CD4-positive, CD25-positive, alpha-beta regulatory T cell (primary cell): ENCODE results near the gene HAVCR1. TPM values are rescaled to one million over a fixed set of nuclear protein-coding genes. Genes with fewer than 3 reads are reported as not detected.

Source experiments
- ATAC-seq, 2 donors: fragments of 150-1000 bp; cut with Tn5 transposase; one replicate each; pipeline ENCODE4 v1.10.0; 2021; ENCODE audit warnings: low read depth in 2 of 2, moderate number of reproducible peaks in 2 of 2, moderate library complexity in 1 of 2
- DNase-seq, 3 donors: peaks; one replicate each; pipeline versions ENCODE4 v3.0.0 to v3.0.0-alpha.2; 2012 to 2022; ENCODE audit warnings: mixed read lengths in 1 of 3
- H3K27ac ChIP-seq: one replicate; pipeline ENCODE4 v1.7.0; 2013; ENCODE audit warnings: mild to moderate bottlenecking, low read length; ENCODE audit not compliant: insufficient read depth, poor library complexity, severe bottlenecking
- H3K27me3 ChIP-seq: one replicate; pipeline ENCODE4 v1.7.0; 2013; ENCODE audit warnings: low read length; ENCODE audit not compliant: control insufficient read depth, insufficient read depth
- H3K36me3 ChIP-seq: one replicate; pipeline ENCODE4 v1.7.0; 2013; ENCODE audit warnings: mild to moderate bottlenecking, low read length, moderate library complexity; ENCODE audit not compliant: control insufficient read depth, insufficient read depth
- H3K4me1 ChIP-seq: 2 replicates; pipeline ENCODE4 v1.7.0; 2013; ENCODE audit warnings: mild to moderate bottlenecking, low read length; ENCODE audit not compliant: insufficient read depth, control insufficient read depth, poor library complexity, severe bottlenecking
- H3K4me3 ChIP-seq: one replicate; pipeline ENCODE4 v1.7.0; 2013; ENCODE audit warnings: low read depth, mild to moderate bottlenecking, low read length, moderate library complexity
- H3K9me3 ChIP-seq, 2 experiments: 1 replicate in 1 of 2; 2 replicates in 1 of 2; pipeline ENCODE4 v1.7.0; 2013; ENCODE audit warnings: low read length in 2 of 2, mild to moderate bottlenecking in 1 of 2, moderate library complexity in 1 of 2; ENCODE audit not compliant: control insufficient read depth in 2 of 2
- H3K27ac Mint-ChIP-seq, 3 donors: one replicate each; pipeline ENCODE4 v1.8.0; 2020 to 2022; ENCODE audit warnings: mild to moderate bottlenecking in 3 of 3, mixed read lengths in 3 of 3, moderate library complexity in 2 of 3
- H3K27me3 Mint-ChIP-seq: one replicate; pipeline ENCODE4 v1.8.0; 2022; ENCODE audit warnings: mild to moderate bottlenecking, mixed read lengths
- H3K36me3 Mint-ChIP-seq: one replicate; pipeline ENCODE4 v1.8.0; 2020; ENCODE audit warnings: mixed read lengths
- H3K4me1 Mint-ChIP-seq, 4 donors: one replicate each; pipeline ENCODE4 v1.8.0; 2020 to 2022; ENCODE audit warnings: mixed read lengths in 4 of 4, mild to moderate bottlenecking in 1 of 4
- H3K4me3 Mint-ChIP-seq, 4 donors: one replicate each; pipeline ENCODE4 v1.8.0; 2020 to 2022; ENCODE audit warnings: mild to moderate bottlenecking in 4 of 4, mixed read lengths in 4 of 4, moderate library complexity in 3 of 4
- H3K9me3 Mint-ChIP-seq, 7 donors: one replicate each; pipeline ENCODE4 v1.8.0; 2020 to 2022; ENCODE audit warnings: mixed read lengths in 7 of 7, mild to moderate bottlenecking in 3 of 7, moderate library complexity in 2 of 7
- polyA plus RNA-seq, 4 donors: library from polyadenylated mRNA; unstranded; fragments of 300-500 nt; fragmentation: Illumina TruSeq; gene quantifications; one replicate each; pipeline ENCODE4 v1.2.3, GENCODE V29; 2021
- total RNA-seq: library from RNA; stranded (reverse); gene quantifications from one replicate; pipeline ENCODE4 v1.2.3, GENCODE V29; 2022

Gene HAVCR1
- total and polyA plus RNA-seq, 5 donors from 2014 or later = 1.7 to 8.2 (median 5.5) TPM

GRCh38 chr5:157080286-157080685 lies 21.4 kb upstream of the HAVCR1 start:
- Mint-ChIP-seq H3K4me1 (peaks cover 0 to 2% (median 0%) of the 10 kb centered on the region in 4 donors), H3K4me3 (no peak overlapping the region), H3K27me3 (no peaks in the 10 kb centered on the region), H3K9me3 (no peaks in the 10 kb centered on the region), H3K36me3 (peaks cover 3% of the 10 kb centered on the region), H3K27ac (no peak overlapping the region)
- Histone ChIP-seq H3K9me3 (no peaks in the 10 kb centered on the region), H3K27ac (no peak overlapping the region), H3K27me3 (no peaks in the 10 kb centered on the region), H3K4me3 (no peak overlapping the region), H3K36me3 (no peaks in the 10 kb centered on the region), H3K4me1 (no peaks in the 10 kb centered on the region)
- ATAC-seq (no peak), DNase-seq (no peak)

GRCh38 chr5:157076558-157076957 lies 17.6 kb upstream of the HAVCR1 start:
- DNase-seq (peak in 1 of 3 donors; percentile 39), ATAC-seq (no peak)
- Mint-ChIP-seq H3K27me3 (peaks cover 4% of the 10 kb centered on the region), H3K36me3 (peaks cover 4% of the 10 kb centered on the region), H3K4me1 (peaks cover 0 to 7% (median 6%) of the 10 kb centered on the region in 4 donors), H3K27ac (no peak overlapping the region), H3K9me3 (no peaks in the 10 kb centered on the region), H3K4me3 (no peak overlapping the region)
- Histone ChIP-seq H3K27ac (no peak overlapping the region), H3K4me3 (no peak overlapping the region), H3K9me3 (no peaks in the 10 kb centered on the region), H3K27me3 (no peaks in the 10 kb centered on the region), H3K4me1 (no peaks in the 10 kb centered on the region), H3K36me3 (no peaks in the 10 kb centered on the region)

- H3K27me3 ChIP-seq = no peaks in the 10 kb centered on the region
- no peak overlapping the region for H3K4me3 Mint-ChIP-seq
- no peak for ATAC-seq
- peaks cover 4% of the 10 kb centered on the region for H3K36me3 Mint-ChIP-seq
- no peaks in the 10 kb centered on the region for H3K36me3 ChIP-seq
- H3K27ac ChIP-seq = no peak overlapping the region
- H3K9me3 ChIP-seq = no peaks in the 10 kb centered on the region
- peaks cover 4% of the 10 kb centered on the region for H3K27me3 Mint-ChIP-seq
- H3K27ac Mint-ChIP-seq = peak overlapping the region in 1 of 3 donors; percentile 20
- peaks cover 0 to 7% (median 6%) of the 10 kb centered on the region in 4 donors for H3K4me1 Mint-ChIP-seq
- DNase-seq = peak in 1 of 3 donors; percentile 57
- H3K4me3 ChIP-seq = no peak overlapping the region
- no peaks in the 10 kb centered on the region for H3K9me3 Mint-ChIP-seq
- no peaks in the 10 kb centered on the region for H3K4me1 ChIP-seq
These were observed 13.6 kb upstream of the HAVCR1 start for GRCh38 chr5:157072508-157072907.

GRCh38 chr5:157069949-157070348 lies 11.0 kb upstream of the HAVCR1 start:
- no peaks in the 10 kb centered on the region for H3K4me1 ChIP-seq
- no peaks in the 10 kb centered on the region for H3K27me3 ChIP-seq
- H3K36me3 ChIP-seq = no peaks in the 10 kb centered on the region
- Mint-ChIP-seq H3K27me3 (peaks cover 4% of the 10 kb centered on the region), H3K4me1 (peaks cover 7 to 17% (median 7%) of the 10 kb centered on the region in 4 donors), H3K9me3 (no peaks in the 10 kb centered on the region), H3K27ac (no peak overlapping the region), H3K4me3 (no peak overlapping the region), H3K36me3 (peaks cover 4% of the 10 kb centered on the region)
- no peak overlapping the region for H3K27ac ChIP-seq
- H3K9me3 ChIP-seq = no peaks in the 10 kb centered on the region
- DNase-seq (no peak), ATAC-seq (no peak)
- H3K4me3 ChIP-seq = no peak overlapping the region

GRCh38 chr5:157068785-157069184 lies 9.9 kb upstream of the HAVCR1 start:
- no peak for ATAC-seq
- H3K27me3 ChIP-seq = no peaks in the 10 kb centered on the region
- H3K36me3 ChIP-seq = no peaks in the 10 kb centered on the region
- H3K36me3 Mint-ChIP-seq = no peaks in the 10 kb centered on the region
- no peaks in the 10 kb centered on the region for H3K9me3 ChIP-seq
- no peak overlapping the region for H3K27ac ChIP-seq
- peaks cover 0 to 1% (median 0%) of the 10 kb centered on the region in 7 donors for H3K9me3 Mint-ChIP-seq
- no peak for DNase-seq
- H3K4me3 ChIP-seq = no peak overlapping the region
- H3K27ac Mint-ChIP-seq = no peak overlapping the region
- peaks cover 4% of the 10 kb centered on the region for H3K27me3 Mint-ChIP-seq
- no peaks in the 10 kb centered on the region for H3K4me1 ChIP-seq
- H3K4me1 Mint-ChIP-seq = peaks cover 5 to 14% (median 7%) of the 10 kb centered on the region in 4 donors
- no peak overlapping the region for H3K4me3 Mint-ChIP-seq

- H3K36me3 Mint-ChIP-seq = no peaks in the 10 kb centered on the region
- DNase-seq (no peak), ATAC-seq (no peak)
- no peak overlapping the region for H3K4me3 Mint-ChIP-seq
- Histone ChIP-seq H3K27me3 (no peaks in the 10 kb centered on the region), H3K27ac (no peak overlapping the region), H3K36me3 (no peaks in the 10 kb centered on the region), H3K4me1 (no peaks in the 10 kb centered on the region), H3K9me3 (no peaks in the 10 kb centered on the region), H3K4me3 (no peak overlapping the region)
- H3K27ac Mint-ChIP-seq = no peak overlapping the region
- H3K9me3 Mint-ChIP-seq = peaks cover 0 to 1% (median 0%) of the 10 kb centered on the region in 7 donors
- peaks cover 5 to 14% (median 7%) of the 10 kb centered on the region in 4 donors for H3K4me1 Mint-ChIP-seq
- H3K27me3 Mint-ChIP-seq = peaks cover 4% of the 10 kb centered on the region
These were observed 9.4 kb upstream of the HAVCR1 start for GRCh38 chr5:157068339-157068738.

- ATAC-seq = no peak
- no peak overlapping the region for H3K4me3 Mint-ChIP-seq
These were observed 8.1 kb upstream of the HAVCR1 start for GRCh38 chr5:157067005-157067404.

GRCh38 chr5:157066080-157066479 lies 7.2 kb upstream of the HAVCR1 start:
- Histone ChIP-seq H3K9me3 (no peaks in the 10 kb centered on the region), H3K27me3 (no peaks in the 10 kb centered on the region), H3K27ac (no peak overlapping the region), H3K4me1 (no peaks in the 10 kb centered on the region), H3K4me3 (no peak overlapping the region), H3K36me3 (no peaks in the 10 kb centered on the region)
- no peak for DNase-seq
- no peak overlapping the region for H3K4me3 Mint-ChIP-seq
- H3K36me3 Mint-ChIP-seq = no peaks in the 10 kb centered on the region
- no peaks in the 10 kb centered on the region for H3K27me3 Mint-ChIP-seq
- peaks cover 0 to 1% (median 0%) of the 10 kb centered on the region in 7 donors for H3K9me3 Mint-ChIP-seq
- peaks cover 0 to 12% (median 6%) of the 10 kb centered on the region in 4 donors for H3K4me1 Mint-ChIP-seq
- ATAC-seq = no peak
- peak overlapping the region in 2 of 3 donors; percentile 10 to 75 for H3K27ac Mint-ChIP-seq

More at GRCh38 chr5:157067005-157067404, 8.1 kb upstream of the HAVCR1 start:
- H3K27ac ChIP-seq = no peak overlapping the region
- H3K4me1 Mint-ChIP-seq = peaks cover 0 to 12% (median 6%) of the 10 kb centered on the region in 4 donors
- no peaks in the 10 kb centered on the region for H3K36me3 ChIP-seq
- peaks cover 0 to 1% (median 0%) of the 10 kb centered on the region in 7 donors for H3K9me3 Mint-ChIP-seq
- no peaks in the 10 kb centered on the region for H3K4me1 ChIP-seq
- H3K27ac Mint-ChIP-seq = peak overlapping the region in 1 of 3 donors; percentile 75
- no peaks in the 10 kb centered on the region for H3K36me3 Mint-ChIP-seq
- no peaks in the 10 kb centered on the region for H3K27me3 Mint-ChIP-seq
- H3K27me3 ChIP-seq = no peaks in the 10 kb centered on the region
- no peak for DNase-seq
- no peaks in the 10 kb centered on the region for H3K9me3 ChIP-seq
- H3K4me3 ChIP-seq = no peak overlapping the region
